WTC11 (cell line): ENCODE results near the gene ZNF423. TPM values are rescaled to one million over a fixed set of nuclear protein-coding genes. Genes with fewer than 3 reads are reported as not detected.

ENCODE experiments used
- ATAC-seq: fragments of 200-7000 bp; cut with Tn5 transposase; 2 replicates; pipeline ENCODE4 v1.10.0; 2021; ENCODE audit warnings: mild to moderate bottlenecking, moderate library complexity
- CTCF ChIA-PET: fragments of 300-600 bp; sonication (Branson Sonifier 250); formaldehyde crosslinking; loops from one replicate; lab custom pipeline; 2021; ENCODE audit warnings: antibody characterized with exemption; lab: Charles Lee
- POLR2A ChIA-PET: fragments of 350-600 bp; sonication (Branson Sonifier 250); formaldehyde crosslinking; loops from one replicate; lab custom pipeline; 2021; ENCODE audit warnings: antibody characterized with exemption; lab: Charles Lee
- DNase-seq: peaks from one replicate; pipeline ENCODE4 v3.0.0; 2021; ENCODE audit warnings: low spot score
- H3K27ac Mint-ChIP-seq: 2 replicates; pipeline ENCODE4 v1.8.0; 2021; ENCODE audit warnings: mixed read lengths
- H3K27me3 Mint-ChIP-seq: 2 replicates; pipeline ENCODE4 v1.8.0; 2021; ENCODE audit warnings: low read depth, mild to moderate bottlenecking, moderate library complexity, mixed read lengths
- H3K36me3 Mint-ChIP-seq: 2 replicates; pipeline ENCODE4 v1.8.0; 2021; ENCODE audit warnings: mixed read lengths
- H3K4me1 Mint-ChIP-seq: 2 replicates; pipeline ENCODE4 v1.8.0; 2022; ENCODE audit warnings: mixed read lengths
- H3K4me3 Mint-ChIP-seq: 2 replicates; pipeline ENCODE4 v1.8.0; 2021; ENCODE audit warnings: mild to moderate bottlenecking, moderate library complexity, mixed read lengths
- H3K9me3 Mint-ChIP-seq: 2 replicates; pipeline ENCODE4 v1.8.0; 2021; ENCODE audit warnings: mixed read lengths
- CBFB ChIP-seq: sonication (generic); formaldehyde crosslinking; IDR thresholded peaks from 2 replicates; pipeline ENCODE4 v1.8.1; 2022; ENCODE audit warnings: mild to moderate bottlenecking, low read depth, missing genetic modification reagents
- CREM ChIP-seq: sonication (generic); formaldehyde crosslinking; IDR thresholded peaks from 2 replicates; pipeline ENCODE4 v1.8.1; 2022; ENCODE audit warnings: mild to moderate bottlenecking, missing genetic modification reagents, moderate library complexity
- ETV6 ChIP-seq: sonication (generic); formaldehyde crosslinking; IDR thresholded peaks from 2 replicates; pipeline ENCODE4 v1.8.1; 2022; ENCODE audit warnings: mild to moderate bottlenecking, missing genetic modification reagents
- GABPB1 ChIP-seq: sonication (generic); formaldehyde crosslinking; IDR thresholded peaks from 2 replicates; pipeline ENCODE4 v1.8.1; 2023; ENCODE audit warnings: mild to moderate bottlenecking, missing genetic modification reagents
- NFATC4 ChIP-seq: fragments of 250-450 bp; sonication (Bioruptor Pico); IDR thresholded peaks from 2 replicates; pipeline ENCODE4 v1.9.0; 2021; ENCODE audit warnings: mild to moderate bottlenecking
- NFE2L1 ChIP-seq: sonication (generic); formaldehyde crosslinking; IDR thresholded peaks from 2 replicates; pipeline ENCODE4 v1.8.1; 2023; ENCODE audit warnings: missing genetic modification reagents
- RELA ChIP-seq: sonication (generic); formaldehyde crosslinking; IDR thresholded peaks from 2 replicates; pipeline ENCODE4 v1.8.1; 2022; ENCODE audit warnings: missing genetic modification reagents, mild to moderate bottlenecking, borderline replicate concordance
- SOX15 ChIP-seq: fragments of 250-450 bp; sonication (Bioruptor Pico); IDR thresholded peaks from 2 replicates; pipeline ENCODE4 v1.9.0; 2021; ENCODE audit warnings: mild to moderate bottlenecking
- SP1 ChIP-seq: sonication (generic); formaldehyde crosslinking; conservative IDR thresholded peaks from 2 replicates; pipeline ENCODE4 v1.8.1; 2022; ENCODE audit warnings: missing genetic modification reagents
- TCF7 ChIP-seq: sonication (generic); formaldehyde crosslinking; IDR thresholded peaks from 2 replicates; pipeline ENCODE4 v1.8.0; 2022; ENCODE audit warnings: mild to moderate bottlenecking, low read depth, missing genetic modification reagents, moderate library complexity
- ZNF121 ChIP-seq: sonication (generic); formaldehyde crosslinking; IDR thresholded peaks from 2 replicates; pipeline ENCODE4 v1.8.0; 2023; ENCODE audit warnings: missing genetic modification reagents
- total RNA-seq: library from RNA; stranded (reverse); gene quantifications from 3 replicates; pipeline ENCODE4 v1.2.3, GENCODE V29; 2021
- TF ChIP-seq, protein P1 (sequence below): sonication (generic); formaldehyde crosslinking; IDR thresholded peaks from 2 replicates; pipeline ENCODE4 v1.8.0; 2023; ENCODE audit warnings: mild to moderate bottlenecking, missing genetic modification reagents
- TF ChIP-seq, protein P2 (sequence below): sonication (generic); formaldehyde crosslinking; IDR thresholded peaks from 2 replicates; pipeline ENCODE4 v1.8.0; 2022; ENCODE audit warnings: missing genetic modification reagents
- TF ChIP-seq, protein P3 (sequence below): sonication (generic); formaldehyde crosslinking; IDR thresholded peaks from 2 replicates; pipeline ENCODE4 v1.8.0; 2022; ENCODE audit warnings: mild to moderate bottlenecking, missing genetic modification reagents
- TF ChIP-seq, protein P4 (sequence below): sonication (generic); formaldehyde crosslinking; conservative IDR thresholded peaks from 2 replicates; pipeline ENCODE4 v1.8.1; 2023; ENCODE audit warnings: mild to moderate bottlenecking, low read depth, missing genetic modification reagents, moderate library complexity
- TF ChIP-seq, protein P5 (sequence below): sonication (generic); formaldehyde crosslinking; IDR thresholded peaks from 2 replicates; pipeline ENCODE4 v1.8.0; 2022; ENCODE audit warnings: mild to moderate bottlenecking, missing genetic modification reagents
- TF ChIP-seq, protein P6 (sequence below): fragments of 250-450 bp; sonication (Bioruptor Pico); IDR thresholded peaks from 2 replicates; pipeline ENCODE4 v1.8.0; 2021; ENCODE audit warnings: mild to moderate bottlenecking
- TF ChIP-seq, protein P7 (sequence below): sonication (generic); formaldehyde crosslinking; IDR thresholded peaks from 2 replicates; pipeline ENCODE4 v1.8.1; 2023; ENCODE audit warnings: mild to moderate bottlenecking, missing genetic modification reagents, borderline replicate concordance

The ZNF423 gene
- total RNA-seq, 1 experiment from 2014 or later = 38.8 TPM

DNA sequence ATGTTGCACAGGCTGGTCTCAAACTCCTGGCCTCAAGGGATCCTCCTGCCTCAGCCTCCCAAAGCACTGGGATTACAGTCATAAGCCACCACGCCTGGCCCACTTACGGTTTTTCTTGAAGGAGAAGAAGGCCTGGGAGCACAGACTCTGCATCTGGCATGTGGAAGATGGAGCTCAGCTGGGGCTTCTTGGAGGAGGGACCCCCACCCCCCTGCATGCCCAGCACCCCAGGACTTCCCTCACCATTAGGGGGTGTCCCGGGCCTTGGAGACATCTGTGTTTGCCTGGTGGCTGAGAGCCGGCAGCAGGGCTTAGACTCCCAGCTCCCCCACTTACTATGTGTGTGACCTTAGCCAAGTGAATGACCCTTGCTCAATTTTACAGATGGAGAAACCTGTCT is 204.7 kb downstream of the ZNF423 start:
- Mint-ChIP-seq H3K9me3 (peaks cover 27% of the 10 kb centered on the region), H3K4me1 (peaks cover 12% of the 10 kb centered on the region; the same call in 1 of the 2 replicates), H3K4me3 (no peak overlapping the region), H3K36me3 (peaks cover 30% of the 10 kb centered on the region), H3K27ac (no peak overlapping the region), H3K27me3 (peaks cover 2% of the 10 kb centered on the region; the same call in 1 of the 2 replicates)
- no peak for ATAC-seq
- ChIA-PET POLR2A (no interaction called here), CTCF (no interaction called here)
- no peak for DNase-seq
- TF ChIP-seq CREM (CRISPR knock-in tag) = no peak
- TF ChIP-seq, protein P1, sequence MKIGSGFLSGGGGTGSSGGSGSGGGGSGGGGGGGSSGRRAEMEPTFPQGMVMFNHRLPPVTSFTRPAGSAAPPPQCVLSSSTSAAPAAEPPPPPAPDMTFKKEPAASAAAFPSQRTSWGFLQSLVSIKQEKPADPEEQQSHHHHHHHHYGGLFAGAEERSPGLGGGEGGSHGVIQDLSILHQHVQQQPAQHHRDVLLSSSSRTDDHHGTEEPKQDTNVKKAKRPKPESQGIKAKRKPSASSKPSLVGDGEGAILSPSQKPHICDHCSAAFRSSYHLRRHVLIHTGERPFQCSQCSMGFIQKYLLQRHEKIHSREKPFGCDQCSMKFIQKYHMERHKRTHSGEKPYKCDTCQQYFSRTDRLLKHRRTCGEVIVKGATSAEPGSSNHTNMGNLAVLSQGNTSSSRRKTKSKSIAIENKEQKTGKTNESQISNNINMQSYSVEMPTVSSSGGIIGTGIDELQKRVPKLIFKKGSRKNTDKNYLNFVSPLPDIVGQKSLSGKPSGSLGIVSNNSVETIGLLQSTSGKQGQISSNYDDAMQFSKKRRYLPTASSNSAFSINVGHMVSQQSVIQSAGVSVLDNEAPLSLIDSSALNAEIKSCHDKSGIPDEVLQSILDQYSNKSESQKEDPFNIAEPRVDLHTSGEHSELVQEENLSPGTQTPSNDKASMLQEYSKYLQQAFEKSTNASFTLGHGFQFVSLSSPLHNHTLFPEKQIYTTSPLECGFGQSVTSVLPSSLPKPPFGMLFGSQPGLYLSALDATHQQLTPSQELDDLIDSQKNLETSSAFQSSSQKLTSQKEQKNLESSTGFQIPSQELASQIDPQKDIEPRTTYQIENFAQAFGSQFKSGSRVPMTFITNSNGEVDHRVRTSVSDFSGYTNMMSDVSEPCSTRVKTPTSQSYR (CRISPR knock-in tag) = no peak
- TF ChIP-seq NFE2L1 (CRISPR knock-in tag) = no peak
- TF ChIP-seq GABPB1 = no peak
- TF ChIP-seq TCF7 (CRISPR knock-in tag) = no peak
- TF ChIP-seq ETV6 (CRISPR knock-in tag) = no peak
- TF ChIP-seq, protein P2, sequence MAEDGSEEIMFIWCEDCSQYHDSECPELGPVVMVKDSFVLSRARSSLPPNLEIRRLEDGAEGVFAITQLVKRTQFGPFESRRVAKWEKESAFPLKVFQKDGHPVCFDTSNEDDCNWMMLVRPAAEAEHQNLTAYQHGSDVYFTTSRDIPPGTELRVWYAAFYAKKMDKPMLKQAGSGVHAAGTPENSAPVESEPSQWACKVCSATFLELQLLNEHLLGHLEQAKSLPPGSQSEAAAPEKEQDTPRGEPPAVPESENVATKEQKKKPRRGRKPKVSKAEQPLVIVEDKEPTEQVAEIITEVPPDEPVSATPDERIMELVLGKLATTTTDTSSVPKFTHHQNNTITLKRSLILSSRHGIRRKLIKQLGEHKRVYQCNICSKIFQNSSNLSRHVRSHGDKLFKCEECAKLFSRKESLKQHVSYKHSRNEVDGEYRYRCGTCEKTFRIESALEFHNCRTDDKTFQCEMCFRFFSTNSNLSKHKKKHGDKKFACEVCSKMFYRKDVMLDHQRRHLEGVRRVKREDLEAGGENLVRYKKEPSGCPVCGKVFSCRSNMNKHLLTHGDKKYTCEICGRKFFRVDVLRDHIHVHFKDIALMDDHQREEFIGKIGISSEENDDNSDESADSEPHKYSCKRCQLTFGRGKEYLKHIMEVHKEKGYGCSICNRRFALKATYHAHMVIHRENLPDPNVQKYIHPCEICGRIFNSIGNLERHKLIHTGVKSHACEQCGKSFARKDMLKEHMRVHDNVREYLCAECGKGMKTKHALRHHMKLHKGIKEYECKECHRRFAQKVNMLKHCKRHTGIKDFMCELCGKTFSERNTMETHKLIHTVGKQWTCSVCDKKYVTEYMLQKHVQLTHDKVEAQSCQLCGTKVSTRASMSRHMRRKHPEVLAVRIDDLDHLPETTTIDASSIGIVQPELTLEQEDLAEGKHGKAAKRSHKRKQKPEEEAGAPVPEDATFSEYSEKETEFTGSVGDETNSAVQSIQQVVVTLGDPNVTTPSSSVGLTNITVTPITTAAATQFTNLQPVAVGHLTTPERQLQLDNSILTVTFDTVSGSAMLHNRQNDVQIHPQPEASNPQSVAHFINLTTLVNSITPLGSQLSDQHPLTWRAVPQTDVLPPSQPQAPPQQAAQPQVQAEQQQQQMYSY (CRISPR knock-in tag) = no peak
- no peak for TF ChIP-seq RELA (CRISPR knock-in tag)
- TF ChIP-seq, protein P3, sequence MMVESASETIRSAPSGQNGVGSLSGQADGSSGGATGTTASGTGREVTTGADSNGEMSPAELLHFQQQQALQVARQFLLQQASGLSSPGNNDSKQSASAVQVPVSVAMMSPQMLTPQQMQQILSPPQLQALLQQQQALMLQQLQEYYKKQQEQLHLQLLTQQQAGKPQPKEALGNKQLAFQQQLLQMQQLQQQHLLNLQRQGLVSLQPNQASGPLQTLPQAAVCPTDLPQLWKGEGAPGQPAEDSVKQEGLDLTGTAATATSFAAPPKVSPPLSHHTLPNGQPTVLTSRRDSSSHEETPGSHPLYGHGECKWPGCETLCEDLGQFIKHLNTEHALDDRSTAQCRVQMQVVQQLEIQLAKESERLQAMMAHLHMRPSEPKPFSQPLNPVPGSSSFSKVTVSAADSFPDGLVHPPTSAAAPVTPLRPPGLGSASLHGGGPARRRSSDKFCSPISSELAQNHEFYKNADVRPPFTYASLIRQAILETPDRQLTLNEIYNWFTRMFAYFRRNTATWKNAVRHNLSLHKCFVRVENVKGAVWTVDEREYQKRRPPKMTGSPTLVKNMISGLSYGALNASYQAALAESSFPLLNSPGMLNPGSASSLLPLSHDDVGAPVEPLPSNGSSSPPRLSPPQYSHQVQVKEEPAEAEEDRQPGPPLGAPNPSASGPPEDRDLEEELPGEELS (CRISPR knock-in tag) = no peak
- TF ChIP-seq, protein P4, sequence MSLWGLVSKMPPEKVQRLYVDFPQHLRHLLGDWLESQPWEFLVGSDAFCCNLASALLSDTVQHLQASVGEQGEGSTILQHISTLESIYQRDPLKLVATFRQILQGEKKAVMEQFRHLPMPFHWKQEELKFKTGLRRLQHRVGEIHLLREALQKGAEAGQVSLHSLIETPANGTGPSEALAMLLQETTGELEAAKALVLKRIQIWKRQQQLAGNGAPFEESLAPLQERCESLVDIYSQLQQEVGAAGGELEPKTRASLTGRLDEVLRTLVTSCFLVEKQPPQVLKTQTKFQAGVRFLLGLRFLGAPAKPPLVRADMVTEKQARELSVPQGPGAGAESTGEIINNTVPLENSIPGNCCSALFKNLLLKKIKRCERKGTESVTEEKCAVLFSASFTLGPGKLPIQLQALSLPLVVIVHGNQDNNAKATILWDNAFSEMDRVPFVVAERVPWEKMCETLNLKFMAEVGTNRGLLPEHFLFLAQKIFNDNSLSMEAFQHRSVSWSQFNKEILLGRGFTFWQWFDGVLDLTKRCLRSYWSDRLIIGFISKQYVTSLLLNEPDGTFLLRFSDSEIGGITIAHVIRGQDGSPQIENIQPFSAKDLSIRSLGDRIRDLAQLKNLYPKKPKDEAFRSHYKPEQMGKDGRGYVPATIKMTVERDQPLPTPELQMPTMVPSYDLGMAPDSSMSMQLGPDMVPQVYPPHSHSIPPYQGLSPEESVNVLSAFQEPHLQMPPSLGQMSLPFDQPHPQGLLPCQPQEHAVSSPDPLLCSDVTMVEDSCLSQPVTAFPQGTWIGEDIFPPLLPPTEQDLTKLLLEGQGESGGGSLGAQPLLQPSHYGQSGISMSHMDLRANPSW (CRISPR knock-in tag) = no peak
- TF ChIP-seq SP1 (CRISPR knock-in tag) = no peak
- TF ChIP-seq NFATC4 = no peak

DNA sequence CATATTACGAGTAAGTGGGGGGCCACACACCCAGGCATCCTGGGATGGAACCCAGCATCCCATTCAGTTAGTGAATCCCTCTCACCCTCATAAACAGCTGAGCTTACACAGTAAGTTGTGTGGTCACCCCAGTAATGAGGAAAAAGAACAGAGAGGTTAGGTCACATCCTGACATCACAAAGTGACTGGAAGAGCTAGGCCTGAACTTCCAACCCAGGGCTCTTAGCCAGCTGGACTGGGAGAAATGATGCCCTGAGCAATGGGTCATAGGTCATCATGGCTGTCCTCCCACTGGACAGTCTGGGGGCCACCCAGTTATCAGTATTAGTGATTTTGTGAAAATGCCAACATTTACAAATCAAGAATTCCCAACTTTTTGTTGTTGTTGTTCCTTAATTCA is 205.3 kb downstream of the ZNF423 start:
- POLR2A ChIA-PET = no interaction called here
- peaks cover 33% of the 10 kb centered on the region for H3K9me3 Mint-ChIP-seq
- DNase-seq = no peak
- TF ChIP-seq CBFB (CRISPR knock-in tag) (no peak), RELA (CRISPR knock-in tag) (no peak), SOX15 (CRISPR knock-in tag) (no peak), ZNF121 (CRISPR knock-in tag) (no peak)
- TF ChIP-seq, protein P5, sequence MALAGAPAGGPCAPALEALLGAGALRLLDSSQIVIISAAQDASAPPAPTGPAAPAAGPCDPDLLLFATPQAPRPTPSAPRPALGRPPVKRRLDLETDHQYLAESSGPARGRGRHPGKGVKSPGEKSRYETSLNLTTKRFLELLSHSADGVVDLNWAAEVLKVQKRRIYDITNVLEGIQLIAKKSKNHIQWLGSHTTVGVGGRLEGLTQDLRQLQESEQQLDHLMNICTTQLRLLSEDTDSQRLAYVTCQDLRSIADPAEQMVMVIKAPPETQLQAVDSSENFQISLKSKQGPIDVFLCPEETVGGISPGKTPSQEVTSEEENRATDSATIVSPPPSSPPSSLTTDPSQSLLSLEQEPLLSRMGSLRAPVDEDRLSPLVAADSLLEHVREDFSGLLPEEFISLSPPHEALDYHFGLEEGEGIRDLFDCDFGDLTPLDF (CRISPR knock-in tag) = no peak
- TF ChIP-seq, protein P6, sequence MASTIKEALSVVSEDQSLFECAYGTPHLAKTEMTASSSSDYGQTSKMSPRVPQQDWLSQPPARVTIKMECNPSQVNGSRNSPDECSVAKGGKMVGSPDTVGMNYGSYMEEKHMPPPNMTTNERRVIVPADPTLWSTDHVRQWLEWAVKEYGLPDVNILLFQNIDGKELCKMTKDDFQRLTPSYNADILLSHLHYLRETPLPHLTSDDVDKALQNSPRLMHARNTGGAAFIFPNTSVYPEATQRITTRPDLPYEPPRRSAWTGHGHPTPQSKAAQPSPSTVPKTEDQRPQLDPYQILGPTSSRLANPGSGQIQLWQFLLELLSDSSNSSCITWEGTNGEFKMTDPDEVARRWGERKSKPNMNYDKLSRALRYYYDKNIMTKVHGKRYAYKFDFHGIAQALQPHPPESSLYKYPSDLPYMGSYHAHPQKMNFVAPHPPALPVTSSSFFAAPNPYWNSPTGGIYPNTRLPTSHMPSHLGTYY = no peak
- TF ChIP-seq, protein P7, sequence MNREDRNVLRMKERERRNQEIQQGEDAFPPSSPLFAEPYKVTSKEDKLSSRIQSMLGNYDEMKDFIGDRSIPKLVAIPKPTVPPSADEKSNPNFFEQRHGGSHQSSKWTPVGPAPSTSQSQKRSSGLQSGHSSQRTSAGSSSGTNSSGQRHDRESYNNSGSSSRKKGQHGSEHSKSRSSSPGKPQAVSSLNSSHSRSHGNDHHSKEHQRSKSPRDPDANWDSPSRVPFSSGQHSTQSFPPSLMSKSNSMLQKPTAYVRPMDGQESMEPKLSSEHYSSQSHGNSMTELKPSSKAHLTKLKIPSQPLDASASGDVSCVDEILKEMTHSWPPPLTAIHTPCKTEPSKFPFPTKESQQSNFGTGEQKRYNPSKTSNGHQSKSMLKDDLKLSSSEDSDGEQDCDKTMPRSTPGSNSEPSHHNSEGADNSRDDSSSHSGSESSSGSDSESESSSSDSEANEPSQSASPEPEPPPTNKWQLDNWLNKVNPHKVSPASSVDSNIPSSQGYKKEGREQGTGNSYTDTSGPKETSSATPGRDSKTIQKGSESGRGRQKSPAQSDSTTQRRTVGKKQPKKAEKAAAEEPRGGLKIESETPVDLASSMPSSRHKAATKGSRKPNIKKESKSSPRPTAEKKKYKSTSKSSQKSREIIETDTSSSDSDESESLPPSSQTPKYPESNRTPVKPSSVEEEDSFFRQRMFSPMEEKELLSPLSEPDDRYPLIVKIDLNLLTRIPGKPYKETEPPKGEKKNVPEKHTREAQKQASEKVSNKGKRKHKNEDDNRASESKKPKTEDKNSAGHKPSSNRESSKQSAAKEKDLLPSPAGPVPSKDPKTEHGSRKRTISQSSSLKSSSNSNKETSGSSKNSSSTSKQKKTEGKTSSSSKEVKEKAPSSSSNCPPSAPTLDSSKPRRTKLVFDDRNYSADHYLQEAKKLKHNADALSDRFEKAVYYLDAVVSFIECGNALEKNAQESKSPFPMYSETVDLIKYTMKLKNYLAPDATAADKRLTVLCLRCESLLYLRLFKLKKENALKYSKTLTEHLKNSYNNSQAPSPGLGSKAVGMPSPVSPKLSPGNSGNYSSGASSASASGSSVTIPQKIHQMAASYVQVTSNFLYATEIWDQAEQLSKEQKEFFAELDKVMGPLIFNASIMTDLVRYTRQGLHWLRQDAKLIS = no peak

More for the DNA sequence above, 205.3 kb downstream of the ZNF423 start:
- ATAC-seq = no peak
- Mint-ChIP-seq H3K4me3 (no peak overlapping the region), H3K27me3 (peaks cover 2% of the 10 kb centered on the region; the same call in 1 of the 2 replicates), H3K36me3 (peaks cover 36% of the 10 kb centered on the region), H3K27ac (no peak overlapping the region), H3K4me1 (peaks cover 12% of the 10 kb centered on the region; the same call in 1 of the 2 replicates)
- CTCF ChIA-PET = no interaction called here
